Activated T-cell treated with anti-CD3 and anti-CD28 coated beads, Interleukin-2, amount 50 U/mL, for 1 hour (primary cell): ENCODE data around the gene GALNT9.

ENCODE experiments used
- DNase-seq: peaks from one replicate; pipeline ENCODE4 v3.0.0-alpha.2; 2020

Gene GALNT9

DNA sequence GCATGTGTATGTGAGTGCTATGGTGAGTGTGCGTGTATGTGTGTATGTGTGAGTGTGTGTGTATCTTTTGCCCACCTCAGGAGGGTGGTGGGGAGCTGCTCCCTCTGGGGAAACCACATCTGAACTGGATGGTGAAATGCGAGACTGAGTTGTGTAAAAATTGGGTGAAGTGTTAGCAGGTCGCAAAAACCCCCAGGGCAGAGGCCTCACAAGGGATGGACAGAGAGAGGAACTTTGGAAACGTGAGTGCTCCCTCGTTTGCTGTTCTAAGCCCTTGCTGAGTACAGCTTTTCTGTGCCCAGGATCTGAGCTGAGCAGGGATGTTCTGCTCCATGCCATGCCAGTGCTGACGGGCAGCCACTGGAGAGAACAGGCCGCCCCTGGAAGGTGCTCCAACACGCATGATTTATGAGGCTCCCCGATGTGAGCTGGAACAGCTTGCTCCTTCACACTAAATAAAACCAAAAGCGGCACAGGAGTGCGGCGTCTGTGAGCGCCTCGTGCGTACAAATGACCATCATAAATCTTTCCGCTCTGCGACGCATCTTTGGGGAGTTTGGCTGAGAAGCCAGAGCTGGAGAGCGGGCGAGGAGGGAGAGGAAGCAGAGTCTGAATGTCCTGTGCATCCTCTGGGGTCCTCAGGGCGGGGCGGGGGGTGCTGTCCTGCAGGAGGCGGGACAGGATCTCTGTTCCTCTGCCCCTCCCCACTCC, 14.1 kb upstream of the GALNT9 start:
- no peak for DNase-seq

DNA sequence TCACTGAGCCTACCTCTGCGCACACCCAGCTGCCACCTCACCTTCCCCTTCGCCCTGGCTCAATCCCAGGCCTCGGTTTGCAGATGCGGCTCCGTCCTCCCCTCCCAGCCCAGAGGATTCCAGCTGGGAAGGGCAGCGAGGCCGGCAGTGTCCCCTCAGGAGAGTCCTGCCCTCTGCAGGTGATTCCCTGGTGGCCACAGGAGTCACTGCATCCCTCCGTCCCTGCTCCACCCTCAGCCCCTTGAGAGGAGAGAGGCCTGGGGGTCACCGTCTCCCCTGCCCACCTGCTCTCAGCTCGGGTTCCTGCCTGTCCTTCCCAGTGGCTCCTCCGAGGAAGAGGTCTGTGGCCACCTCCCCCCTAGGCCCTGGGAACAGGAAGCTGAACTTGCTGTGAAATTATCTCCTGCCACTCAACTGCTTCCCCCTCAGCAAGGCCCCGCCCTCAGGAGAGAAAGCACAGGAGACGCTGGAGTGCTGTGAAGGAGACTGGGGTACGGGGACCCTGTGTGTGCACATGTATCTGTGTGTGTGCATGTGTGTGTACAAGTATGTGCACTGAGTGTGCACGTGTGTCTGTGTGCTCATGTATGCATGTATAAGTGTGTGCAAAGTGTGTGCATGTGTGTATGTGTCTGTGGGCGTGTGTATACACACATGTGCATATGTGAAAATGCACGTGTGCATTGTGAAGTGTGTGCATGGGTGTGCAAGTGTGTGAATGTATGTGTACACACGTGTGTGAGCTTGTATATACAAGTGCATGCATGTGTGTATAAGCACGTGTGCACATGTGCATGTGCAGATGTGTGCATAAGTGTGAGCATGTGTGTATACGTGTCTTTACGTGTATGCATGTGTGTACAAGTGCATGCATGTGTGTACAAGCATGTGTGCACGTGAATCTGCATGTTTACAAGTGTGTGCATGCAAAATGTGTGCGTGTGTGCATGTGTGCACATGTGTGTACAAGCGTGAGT, 13.2 kb upstream of the GALNT9 start:
- DNase-seq: no peak

GRCh38 chr12:132341318-132342050, 12.1 kb upstream of the GALNT9 start:
- no peak for DNase-seq

- no peak for DNase-seq
Measured at GRCh38 chr12:132340266-132341035, 11.1 kb upstream of the GALNT9 start.

GRCh38 chr12:132339856-132340255, 10.5 kb upstream of the GALNT9 start:
- DNase-seq: no peak

DNA sequence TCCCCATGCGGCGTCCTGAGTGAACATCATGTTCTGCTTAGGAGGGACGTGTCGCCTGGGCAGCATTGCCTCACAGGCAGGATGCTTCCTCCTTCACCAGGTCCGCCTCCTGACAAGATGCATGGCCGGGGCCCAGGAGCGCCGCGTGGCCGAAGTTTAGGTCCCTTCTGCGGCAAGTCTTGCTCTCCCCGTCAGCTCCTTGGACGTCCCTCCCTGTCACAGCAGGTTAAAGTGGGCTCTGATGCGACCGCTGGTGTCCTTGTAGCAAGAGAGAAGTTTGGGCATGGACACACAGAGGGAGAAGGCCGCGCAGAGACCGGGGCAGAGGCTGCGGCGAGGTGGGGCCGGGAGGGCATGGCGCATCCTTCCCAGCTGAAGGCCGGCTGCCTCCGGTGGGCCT, 9.4 kb upstream of the GALNT9 start:
- no peak for DNase-seq

DNA sequence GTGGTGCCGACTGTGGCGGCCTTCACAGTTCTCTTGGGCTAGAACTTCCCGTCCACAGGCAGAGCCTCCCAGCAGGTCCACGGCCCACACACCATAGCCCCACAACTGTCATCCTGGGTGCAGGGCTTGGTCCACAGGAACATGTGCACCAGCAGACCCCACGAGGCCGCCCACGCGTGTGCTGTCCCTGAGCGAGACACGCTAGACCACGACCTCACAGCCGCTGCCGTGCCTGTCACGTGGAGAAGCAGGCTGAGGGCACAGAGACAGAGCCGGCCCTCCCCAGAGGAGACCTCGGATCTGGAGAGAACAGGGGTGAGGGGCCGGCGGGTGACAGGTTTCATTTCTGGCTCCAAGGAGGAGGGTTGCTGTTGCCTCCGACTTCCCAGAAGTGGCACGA, 8.9 kb upstream of the GALNT9 start:
- no peak for DNase-seq

GRCh38 chr12:132337557-132337956, 8.2 kb upstream of the GALNT9 start:
- no peak for DNase-seq

DNA sequence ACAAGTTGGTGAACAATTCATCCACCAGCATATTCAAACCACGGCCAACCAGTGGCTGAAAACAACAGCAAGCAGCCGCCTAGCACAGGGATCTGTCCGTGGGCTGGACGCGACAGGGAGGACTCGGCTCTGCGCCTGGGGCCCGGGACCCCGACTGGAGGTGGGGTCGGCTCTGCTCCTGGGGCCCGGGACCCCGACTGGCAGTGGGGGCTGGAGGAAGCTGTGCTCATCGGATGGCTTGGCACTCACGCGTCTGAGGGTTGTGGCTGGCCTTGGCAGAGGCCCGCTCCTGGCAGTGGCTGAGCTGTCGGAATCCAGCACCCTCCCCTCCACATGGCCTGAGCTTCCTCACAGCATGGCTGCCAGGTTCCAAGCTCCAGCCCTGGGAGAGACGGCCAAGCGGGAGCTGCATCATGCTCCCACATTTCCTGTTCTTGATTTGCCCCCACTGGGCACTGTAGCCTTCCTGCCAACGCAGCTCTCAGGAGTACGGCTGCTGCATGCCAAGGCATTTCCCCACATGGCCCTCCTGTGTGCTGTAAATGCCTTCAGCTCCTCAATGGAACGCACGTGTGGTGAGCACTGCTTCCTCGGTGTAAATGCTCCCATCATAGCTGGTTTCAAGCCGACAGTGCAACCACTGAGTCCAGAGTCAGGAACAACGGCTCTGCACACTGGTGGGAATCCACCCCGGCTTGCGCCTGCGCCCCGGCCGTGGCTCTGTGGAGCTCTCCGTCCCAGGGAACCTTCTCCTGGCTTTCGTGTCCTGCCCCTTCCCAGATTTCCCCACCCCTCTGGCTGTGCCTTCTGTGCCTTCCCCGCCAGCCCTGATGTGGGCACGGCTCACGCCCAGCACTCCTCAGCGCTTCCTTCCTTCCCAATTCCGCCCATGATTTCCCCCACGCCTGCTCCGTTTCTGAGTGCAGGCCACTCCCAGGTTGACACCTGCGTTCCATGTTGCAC, 7.3 kb upstream of the GALNT9 start:
- no peak for DNase-seq

DNA sequence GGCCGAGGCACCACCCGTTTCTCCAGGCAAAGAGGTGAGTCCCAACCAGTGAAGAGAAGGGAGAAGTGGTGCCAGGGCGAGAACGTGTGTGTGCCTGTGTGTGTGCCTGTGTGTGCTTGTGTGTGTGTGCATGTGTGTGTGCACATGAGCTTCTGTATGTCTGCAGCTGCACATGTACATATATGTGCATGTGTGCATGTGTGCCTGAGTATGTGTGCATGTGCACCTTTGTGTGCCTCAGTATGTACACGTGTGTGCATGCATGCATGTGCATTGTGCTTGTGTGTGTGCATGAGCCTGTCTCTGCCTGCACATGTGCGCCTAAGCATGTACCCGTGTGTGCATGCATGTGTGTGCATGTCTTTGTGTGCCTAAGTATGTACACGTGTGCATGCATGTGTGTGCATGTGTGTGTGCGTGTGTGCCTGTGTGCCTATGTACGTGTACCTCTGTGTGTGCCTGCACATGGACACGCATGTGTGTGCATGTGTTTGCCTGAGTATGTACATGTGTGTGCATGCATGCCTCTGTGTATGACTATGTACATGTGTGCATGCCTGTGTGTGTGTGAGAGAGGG, 5.9 kb upstream of the GALNT9 start:
- no peak for DNase-seq

DNA sequence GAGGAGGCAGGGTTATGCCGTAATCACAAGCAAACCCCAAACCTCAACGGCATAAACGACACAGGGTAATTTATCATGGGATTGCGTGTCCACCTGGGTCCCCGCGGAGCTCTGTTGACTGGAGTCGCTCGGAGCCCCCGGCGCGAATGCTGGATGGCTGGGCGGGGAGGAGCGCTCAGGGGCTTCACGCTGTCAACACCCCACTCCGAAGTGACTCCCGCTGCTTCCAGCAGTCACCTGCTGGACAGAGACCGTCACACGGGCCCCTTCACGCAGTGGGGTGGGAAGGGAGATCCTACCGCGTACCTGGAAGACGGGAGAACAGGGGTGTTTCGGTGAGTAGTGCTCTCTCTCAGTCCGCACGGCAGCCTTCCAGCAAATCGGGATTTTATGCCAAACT, 4.4 kb upstream of the GALNT9 start:
- no peak for DNase-seq

DNA sequence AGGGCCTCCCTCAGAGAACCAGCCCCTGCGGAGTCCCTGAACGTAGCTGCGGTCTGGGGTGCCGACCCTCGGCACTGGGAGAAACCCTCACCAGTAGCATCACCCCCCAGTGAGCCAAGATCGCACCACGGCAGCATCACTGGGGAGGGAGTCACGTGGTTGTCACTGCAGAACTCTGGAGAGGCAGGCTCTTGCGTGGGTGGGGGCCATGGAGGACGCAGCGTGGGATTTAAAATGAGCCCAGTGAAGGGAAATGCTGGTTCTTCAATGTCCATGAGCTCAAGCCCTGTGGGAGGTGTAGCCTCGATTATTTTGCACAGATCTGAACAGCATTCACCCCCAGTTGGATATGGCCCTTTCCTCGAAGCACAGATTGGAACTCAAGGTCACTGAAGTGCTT, 3.9 kb upstream of the GALNT9 start:
- DNase-seq: no peak

DNA sequence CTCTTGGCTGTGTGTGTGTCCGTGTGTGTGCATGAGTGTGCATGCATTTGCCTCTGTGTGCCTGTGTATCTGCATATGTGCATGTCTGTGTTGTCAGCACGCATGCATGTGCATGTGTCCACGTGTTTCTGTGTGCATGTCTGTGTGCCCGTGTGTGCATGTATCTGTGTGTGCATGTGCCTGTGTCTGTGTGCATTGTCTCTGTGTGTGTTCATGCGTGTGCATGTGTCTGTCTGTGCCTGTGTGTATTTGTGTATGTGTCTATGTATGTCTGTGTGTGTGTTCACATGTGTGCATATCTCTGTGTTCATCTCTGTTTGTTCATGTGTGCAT, 1.1 kb upstream of the GALNT9 start:
- no peak for DNase-seq

- DNase-seq: no peak
Measured at GRCh38 chr12:132329720-132330548, 545 bp upstream of the GALNT9 start.

DNA sequence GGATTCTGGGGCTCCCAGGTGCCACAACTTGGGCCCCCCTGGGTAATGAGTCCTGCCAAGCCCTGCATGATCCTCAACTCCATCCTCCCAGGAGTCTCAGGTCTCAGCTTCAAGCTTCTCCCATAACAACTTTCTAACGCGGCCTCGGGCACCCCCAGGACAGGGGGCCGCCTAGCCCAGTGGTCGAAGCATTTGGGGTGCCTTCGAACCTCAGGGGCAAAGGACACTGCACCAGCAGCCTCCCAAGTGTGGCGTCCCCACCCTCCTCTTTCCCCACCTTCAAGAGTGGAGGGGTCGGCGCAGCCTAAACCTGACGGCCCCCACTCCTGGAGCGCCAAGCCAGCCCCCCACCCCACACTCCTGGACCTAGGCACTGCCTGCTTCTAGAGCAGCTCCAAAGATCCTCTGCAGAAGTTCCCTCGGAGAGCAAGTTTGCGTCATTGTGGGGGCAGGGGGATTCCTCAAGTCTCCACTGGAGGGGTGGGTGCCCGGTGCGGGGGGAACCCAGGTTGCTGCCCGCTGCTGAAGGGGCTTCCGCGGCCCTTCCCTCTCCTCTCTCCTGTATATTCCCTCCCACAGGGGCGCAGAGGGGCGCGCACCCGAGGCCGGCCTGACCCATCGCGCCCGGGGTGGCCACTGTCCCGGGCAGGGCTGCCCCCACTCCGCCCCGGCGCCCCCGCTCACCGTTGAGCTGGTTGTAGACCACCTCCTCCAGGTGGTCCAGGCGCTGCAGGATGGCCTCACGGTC, 933 bp downstream of the GALNT9 start:
- no peak for DNase-seq

GRCh38 chr12:132327336-132328171, 1.8 kb downstream of the GALNT9 start:
- DNase-seq: peak; percentile 29

GRCh38 chr12:132326646-132327045, 2.7 kb downstream of the GALNT9 start:
- no peak for DNase-seq

DNA sequence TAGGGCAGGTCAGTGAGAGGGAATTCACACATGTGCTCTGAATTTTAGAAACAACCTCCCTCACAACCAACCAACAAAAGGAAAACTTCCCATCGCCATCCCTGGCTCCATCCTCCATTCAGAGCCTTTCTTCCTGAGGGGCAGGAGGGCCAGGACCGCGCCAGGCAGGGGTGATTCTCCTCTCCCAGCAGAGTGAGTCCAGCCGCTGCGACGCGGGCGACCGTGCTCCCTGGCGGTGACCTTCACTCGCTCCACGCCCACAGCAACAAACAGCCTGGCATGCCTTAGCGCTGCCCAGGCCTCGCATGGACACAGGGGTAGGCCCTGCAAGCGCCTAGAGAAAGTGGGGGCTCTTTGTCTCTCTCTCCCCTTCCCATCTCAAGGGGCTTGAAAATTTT, 3.7 kb downstream of the GALNT9 start:
- DNase-seq: no peak
